IPS-NIHi7 (cell line): ENCODE measurements around the gene FRMD1.
A peak's percentile ranks its signal among the peaks of the same experiment; 100 is the strongest.

Experiments used
- DNase-seq: peaks from one replicate; pipeline ENCODE4 v3.0.0; 2012; ENCODE audit warnings: mixed read lengths; ENCODE audit errors: extremely low spot score

Gene FRMD1

DNA sequence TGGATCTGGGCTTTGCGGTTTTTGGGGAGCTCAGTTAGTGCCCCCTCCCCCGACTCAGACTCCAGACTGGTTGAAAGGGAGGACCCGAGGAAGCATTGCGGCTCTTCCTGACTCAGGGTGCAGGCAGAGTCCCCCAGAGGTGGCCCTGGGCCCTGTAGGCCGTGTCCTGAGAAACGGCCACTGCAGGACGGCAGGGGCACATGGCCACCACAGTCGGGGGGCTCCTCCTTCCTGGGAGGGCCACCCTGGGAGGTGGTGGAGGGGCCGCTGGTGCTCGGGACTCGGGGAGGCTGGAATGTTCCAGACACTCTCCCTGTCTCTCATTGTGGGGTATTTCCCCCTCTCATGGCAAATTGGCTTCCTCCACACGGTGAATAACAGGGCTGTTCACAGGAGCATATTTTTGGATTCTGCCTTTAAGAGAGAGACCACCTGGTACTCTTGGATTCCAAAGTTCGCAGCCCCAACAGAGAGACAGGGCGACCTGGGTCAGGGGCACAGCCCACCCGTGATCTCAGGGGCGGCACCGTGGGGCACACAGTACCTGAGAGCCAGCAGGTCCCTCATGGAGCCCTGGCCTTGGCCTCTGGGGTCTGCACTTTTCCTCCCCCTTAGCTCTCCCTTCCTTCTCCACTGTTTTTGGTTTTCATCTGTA lies 35.7 kb downstream of the FRMD1 start:
- DNase-seq = no peak

DNA sequence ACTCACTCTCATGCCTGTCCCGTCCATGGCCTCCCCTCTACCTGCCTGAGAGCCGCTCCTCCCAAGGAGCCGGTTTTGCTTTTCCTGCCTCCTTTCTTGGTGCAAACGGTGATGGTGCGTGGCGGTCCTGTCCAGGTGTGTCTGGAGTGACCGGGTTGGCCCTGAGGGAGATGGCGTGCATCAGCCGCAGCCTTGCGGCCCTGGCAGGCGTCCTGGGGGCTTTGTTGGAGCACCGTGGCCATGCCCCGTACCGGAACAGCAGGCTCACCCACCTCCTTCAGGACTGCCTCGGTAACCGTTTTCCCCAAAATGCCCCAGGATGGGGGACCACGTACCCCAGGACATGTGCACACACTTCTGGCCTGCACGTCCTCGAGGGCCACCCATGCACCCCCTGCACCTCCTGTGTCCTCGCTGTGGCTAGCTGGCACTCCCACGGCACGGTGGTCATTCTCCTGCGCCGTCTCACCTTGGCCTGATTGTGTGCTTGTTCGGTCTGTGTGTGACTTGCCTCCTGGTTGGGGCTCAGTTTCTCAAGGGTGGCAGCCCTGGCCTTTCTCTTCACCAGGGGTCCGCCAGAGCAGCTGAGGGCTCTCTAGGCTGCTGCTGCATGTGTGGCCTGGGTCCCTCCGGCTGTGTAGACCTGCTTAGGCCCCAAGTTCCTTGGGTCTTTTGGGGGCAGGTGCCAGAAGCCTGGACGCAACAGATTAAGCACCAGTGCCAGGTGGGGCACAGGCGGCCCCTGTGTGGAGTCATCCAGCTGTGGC lies 36.4 kb downstream of the FRMD1 start:
- DNase-seq = no peak

DNA sequence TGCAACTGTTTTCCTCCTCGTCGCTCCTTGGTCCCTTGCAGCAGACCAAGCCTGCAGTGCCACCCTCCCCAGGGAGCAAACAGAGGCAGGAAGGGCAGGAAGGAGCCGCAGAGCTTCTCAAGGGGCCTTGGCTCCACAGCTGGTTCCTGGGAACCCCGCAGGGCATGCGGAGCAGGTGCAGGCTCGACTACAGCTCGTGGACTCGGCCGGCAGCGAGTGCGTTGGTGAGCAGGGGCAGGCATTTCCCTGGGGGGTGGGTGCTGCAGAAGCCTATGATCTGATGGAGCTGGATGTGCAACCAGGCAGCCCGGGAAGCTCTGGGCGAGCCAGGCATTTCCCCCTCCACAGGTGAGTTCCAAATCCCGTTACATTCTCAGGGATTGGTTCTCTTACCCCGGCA lies 37.1 kb downstream of the FRMD1 start:
- no peak for DNase-seq

DNA sequence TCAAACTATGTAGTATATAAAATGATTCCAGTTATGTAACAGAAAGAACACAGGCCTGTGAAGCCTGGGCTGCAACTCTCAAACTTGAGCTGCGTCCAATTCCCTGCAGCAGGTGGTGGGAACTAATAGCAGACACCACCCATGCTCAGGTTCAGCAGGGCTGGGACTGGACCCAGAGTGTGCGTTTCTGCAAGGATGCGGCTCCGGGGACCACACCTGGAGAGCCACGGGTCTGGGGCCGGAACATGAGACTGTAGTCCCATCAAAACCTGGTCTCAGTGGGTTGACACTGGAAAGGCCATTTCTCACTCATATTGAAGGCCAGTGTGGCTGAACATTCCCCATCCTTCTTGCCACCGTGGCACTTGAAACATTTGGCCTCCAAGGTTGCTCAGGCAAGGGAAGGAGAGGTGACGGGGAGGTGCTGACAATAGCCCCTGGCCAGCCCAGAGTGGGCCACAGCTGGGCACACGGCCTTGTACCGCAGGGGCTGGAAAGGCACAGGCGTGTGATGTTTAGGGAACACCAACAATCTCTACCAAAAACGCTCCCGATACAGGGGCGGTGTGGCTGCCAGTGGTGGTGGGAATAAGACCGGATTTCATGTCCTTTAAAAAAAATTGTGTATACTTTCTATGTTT lies 38.0 kb downstream of the FRMD1 start:
- no peak for DNase-seq

DNA sequence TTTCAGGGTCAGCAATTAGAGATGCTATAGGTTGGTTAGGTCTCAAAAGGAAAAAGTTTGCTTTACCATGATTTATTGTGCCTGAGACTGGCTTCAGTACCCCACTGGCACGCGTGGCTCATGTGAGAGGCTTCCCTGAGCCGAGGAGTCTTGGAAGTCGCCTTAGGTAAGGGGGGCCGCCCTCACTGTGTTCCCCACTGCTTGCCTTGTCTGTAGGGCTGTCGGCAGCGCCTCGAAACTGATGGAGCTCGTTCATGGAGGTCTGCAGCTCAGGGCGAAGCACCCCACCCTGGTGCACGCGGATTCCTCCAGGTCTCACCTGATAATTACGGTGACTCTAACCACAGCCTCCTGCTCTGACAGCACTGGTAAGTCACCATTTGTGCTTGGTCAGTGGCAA lies 39.2 kb downstream of the FRMD1 start:
- DNase-seq = no peak

DNA sequence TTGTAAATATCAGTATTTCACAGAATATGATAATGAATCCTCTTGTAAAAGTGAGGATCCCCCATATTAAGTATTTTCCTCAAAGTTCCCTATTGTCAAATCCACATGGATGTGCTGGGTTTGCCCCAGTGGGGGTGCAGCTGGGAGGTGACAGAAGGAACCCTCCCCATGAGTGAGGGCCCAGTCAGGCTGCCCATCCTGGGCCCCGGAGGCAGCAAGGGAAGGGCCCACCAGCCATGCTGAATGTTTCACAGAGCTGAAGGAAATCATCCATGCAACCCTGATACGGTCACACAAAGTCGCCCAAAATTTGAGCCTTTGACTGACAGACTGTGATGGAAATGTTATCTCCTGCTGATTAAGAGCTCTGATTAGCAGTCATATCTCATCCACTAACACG lies 39.7 kb downstream of the FRMD1 start:
- no peak for DNase-seq

DNA sequence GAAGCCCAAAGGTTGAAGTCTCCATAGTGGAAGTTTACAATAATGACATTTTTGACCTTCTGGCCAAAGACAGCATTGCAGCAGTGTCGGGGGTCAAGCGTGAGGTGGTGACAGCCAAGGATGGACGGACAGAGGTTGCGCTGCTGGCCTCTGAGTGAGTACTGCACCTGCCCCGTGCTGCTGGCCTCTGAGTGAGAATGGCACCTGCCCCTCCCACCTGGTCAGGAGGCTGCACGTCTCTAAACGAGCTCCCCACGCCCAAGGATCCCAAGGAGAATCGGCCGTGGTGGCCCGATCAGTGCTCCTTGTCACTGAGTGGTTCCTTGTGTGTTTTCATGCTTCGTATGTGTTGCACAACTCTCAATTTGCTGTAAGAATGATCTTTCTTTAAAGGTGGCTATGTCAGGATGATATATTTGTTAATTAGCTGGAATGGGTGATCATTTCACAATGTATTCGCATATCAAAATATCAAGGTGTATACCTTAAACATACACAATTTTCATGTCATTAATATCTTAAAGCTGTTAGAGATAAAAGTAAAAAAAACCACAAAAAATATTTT lies 40.4 kb downstream of the FRMD1 start:
- no peak for DNase-seq

DNA sequence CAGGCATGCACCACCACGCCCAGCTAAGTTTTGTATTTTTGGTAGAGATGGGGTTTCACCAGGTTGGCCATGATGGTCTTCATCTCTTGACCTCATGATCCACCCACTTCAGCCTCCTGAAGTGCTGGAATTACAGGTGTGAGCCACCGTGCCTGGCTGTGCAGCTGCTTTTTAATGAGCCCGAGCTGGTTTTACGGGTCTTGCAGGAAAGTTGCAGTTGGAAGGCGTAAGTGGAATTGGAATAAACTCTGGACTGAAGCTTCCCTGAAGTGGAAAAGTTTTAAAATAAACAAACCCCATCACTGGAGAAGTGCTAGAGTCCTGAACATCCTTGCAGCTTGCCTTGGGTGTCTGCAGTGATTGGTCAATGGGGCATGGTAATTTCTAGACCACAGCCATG lies 41.2 kb downstream of the FRMD1 start:
- no peak for DNase-seq

DNA sequence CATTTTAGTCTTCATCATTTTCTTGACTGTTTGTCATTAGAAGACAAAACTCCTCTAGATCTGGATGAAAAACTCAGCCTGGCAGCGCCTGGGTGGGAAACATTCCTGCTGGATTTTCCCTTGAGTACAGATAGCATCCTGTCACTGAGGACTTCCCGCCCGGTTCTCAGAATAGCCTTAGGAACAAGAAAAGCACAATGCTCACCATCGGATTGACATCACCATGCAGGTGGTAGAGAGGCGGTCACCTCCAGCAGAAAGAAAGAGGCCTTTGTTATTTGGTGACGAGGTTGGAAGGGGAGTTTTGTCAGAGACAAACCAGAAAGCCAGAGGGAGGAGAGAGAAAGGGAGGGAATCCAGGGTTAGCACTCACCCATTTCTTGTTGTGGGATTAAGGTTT lies 41.8 kb downstream of the FRMD1 start:
- no peak for DNase-seq

DNA sequence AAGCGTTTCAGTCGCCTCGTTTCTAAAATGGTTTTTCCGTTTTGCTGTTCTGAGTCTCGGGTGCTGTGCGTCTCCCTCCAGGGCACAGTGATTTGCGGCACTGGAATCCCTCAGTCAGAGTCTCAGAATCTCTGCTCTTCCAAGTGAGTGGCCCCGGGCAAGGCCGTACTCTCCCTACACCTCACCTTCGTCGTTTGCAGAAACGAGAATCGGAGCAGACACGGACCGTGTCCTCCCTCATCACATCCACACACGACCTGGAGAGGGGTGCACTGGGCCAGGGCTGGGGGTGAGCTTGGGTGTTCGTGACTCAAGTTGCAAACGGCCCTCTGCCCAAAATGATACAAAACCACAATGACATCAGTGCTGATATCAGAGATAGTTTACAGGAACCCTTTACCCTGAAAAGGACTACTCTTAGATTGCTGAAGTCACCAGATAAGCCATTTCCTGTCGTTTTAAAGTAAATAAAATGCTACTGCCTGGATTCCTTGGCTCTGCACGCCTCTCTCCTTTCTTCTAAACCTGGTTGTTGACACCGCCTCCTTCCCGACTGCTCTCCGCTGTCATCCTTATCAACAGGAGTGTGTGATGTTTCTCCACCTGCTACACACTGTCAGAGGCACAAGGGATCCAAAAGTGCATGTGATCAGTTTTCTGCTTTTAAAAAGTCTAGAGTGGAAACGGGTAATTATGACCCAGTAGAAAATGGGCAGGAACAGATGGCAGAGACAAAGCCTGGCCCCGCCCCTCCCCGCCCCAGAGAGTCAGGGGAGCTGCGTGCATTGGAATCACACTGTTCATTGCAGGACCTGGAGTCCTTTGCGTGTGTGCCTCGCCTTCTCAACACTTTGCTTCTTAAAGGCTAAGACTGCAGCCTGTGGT lies 43.1 kb downstream of the FRMD1 start:
- DNase-seq = peak; percentile 32

DNA sequence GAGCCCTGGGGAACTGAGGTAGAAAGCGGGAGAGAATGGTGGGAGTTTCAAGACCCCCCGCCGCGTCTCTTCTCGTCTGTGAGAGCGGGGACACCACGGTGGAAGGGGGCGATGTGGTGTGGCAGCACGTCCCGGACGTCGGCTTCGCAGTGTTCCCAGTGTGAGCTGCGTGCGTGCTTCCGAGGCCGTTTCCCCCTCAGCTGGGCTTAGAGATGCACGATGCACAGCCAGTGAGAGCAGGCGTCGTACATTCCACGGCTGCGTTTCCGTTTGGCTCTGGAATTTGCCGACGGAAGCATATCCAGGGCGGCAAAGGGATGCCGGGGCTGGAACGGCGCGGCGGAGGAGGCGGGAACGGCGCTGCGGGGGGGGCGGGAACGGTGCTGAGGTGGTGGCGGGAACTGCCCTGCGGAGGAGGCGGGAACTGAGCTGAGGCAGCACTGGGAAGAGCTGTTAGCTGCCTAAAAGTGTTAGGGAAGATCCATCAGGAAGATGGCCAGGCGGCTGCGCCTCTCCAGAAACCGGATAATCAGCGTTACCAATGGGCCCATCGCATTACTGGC lies 43.8 kb downstream of the FRMD1 start:
- DNase-seq = peak; percentile 76

DNA sequence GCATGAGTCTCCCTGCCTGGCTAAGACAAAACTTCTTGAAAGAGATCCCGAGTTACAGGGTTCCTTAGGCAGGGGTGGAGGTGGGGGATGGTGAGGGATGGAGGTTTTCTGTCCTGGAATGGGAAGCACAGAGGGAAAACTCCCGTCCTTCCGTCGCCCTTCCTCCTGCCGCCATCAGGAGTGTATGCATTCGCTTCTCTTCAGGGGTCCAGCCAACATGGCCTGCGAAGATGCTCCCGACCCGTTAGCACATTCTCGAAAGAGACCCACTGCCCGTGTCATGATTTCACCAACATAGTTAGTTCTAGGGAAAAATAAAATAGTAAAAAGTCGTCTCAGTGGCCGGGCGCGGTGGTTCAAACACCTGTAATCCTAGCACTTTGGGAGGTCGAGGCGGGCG lies 44.5 kb downstream of the FRMD1 start:
- DNase-seq = no peak

DNA sequence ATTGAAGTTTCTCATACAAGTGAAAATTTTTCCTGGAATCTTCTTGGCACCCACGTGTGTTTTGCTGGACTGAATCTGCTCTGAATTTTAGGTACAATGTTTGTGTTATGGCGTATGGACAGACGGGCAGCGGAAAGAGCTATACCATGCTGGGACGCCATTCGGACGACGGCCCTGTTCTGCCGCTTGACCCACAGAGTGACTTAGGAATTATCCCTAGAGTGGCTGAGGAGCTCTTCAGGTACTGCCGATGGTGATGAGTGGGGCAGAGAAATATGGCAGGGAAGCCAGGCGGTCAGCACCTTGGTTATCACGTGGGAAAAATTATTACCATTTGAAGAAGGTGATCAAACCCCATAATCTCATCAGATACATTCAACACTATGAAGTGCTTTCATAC lies 45.2 kb downstream of the FRMD1 start:
- no peak for DNase-seq

DNA sequence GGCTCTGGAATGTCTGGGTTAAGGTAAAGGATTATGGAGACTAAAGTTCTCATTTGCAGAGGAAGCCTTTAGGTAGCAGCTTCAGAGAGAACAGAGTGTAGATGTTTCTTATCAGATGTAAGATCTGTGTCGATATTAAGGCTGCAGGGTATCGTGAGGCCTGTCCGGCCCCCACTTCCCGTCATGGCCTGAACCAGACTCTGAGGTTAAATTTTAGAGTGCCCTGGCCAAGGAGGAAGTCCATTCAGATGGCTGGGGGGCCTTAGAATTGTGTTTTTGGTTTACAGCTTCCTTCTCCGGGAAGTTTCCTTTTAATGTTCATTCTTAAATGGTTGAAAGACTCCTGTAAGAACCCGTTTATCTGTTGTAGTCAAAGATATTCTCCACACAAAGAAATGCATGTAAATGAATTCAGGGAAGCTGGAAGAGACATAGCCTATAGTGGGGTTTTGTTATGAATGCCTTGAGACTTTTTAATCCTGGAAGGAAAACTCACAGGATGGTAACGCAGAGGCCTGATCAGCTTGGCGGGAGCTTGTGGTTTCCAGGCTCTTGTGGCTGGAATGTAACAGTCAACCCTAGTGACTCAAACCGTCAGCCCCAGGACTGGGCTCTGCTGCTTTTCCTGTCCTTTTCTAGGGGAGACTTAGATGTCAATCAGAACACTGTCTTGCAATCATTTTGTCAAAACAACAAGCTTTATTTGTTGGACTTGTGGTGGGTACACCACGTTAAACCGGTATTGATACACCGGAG lies 46.8 kb downstream of the FRMD1 start:
- peak; percentile 46 for DNase-seq

DNA sequence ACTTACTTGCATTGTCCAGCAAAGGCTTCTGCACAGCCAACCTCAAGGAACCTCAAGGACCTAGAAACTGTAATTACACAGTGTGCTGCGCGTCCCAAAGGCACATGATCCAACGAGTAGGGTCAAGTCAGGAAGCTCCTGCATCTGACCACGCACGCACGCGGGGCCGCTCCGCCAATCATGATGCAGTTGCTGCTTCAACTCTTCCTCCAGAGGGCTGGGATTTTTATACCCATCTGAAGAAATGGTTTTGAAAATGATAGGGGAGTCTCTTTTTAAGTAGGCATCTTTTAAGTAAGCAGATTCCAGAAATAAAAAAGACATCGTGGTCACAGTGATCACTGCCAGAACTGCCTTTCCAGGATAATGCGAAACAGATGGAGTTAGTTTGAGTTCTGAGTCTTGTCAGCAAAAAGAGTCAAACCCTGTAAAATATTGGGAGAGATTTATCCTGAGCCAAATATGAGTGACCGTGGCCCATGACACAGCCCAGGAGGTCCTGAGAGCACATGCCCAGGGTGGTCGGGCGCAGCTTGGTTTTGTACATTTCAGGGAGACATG lies 47.5 kb downstream of the FRMD1 start:
- DNase-seq = no peak

DNA sequence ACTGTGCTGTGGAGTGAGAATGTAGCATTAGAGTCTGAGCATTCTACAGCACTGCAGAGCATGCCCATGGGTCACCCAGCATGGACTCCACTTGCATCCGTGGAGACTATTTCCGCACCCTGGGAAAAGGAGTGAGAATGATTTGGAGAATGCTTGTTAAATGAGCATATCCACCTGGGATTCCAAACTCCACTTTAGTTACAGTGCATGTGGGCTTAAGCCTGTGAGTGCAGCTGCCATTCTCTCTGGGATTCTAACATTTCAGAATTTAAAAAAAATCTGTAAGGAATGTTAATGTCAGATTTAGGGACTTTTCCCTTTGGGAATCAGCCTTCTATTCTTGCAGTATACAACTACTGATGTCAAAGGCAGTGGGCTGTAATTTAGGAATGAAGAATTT lies 48.1 kb downstream of the FRMD1 start:
- no peak for DNase-seq

DNA sequence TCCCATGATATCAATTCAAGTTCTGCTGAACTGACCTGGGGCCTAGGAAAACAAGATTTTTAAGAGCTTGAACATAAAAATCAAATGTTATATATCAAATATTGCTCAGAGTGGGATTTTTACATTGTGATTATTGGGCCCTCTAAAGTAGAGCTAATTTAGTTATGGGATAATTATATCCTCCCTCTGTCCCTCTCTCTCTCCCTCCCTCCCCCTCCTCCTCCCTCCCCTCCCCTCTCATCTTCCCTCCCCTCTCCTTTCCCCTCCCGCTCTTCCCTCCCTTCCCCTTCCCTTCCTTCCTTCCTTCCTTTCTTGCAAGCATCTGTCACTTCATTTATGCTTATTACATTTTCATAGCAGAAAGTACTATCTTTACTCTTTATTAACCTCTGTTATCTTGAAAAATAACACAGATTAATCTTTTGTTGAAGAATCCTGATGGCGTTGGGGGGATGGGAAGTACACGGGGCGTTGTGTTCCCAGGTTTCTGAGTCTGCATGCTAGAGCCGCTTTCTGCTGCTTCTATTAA lies 48.7 kb downstream of the FRMD1 start:
- no peak for DNase-seq

DNA sequence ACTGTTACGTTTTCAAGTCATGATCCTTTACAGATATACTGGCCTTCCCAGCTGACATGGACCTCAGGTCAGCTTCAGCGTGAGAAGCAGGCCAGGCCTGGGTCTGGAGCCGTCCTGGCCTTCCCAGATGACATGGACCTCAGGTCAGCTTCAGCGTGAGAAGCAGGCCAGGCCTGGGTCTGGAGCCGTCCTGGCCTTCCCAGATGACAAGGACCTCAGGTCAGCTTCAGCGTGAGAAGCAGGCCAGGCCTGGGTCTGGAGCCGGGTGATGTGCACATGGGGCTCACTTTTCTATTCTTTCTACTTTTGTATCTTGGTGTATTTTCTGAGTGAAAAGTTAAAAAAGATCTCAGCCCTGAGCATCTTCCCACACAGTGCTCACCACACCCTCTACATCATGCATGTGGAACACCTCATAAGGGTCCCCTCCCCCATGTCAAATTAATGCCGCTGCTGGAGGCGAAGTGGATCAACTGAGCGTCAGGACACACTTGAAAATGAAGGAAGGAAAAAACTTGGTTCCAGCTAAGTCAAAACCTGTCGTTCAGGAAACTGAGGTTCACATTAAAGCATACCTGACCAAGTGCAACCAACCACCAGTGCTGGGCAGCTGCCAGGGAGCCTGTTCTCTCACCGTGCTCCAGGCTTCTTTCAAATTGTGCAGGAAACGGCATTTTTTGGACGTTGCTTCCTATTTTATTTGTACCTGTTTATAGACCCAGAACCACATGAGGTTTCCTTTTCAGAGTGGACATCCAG lies 49.4 kb downstream of the FRMD1 start:
- no peak for DNase-seq

DNA sequence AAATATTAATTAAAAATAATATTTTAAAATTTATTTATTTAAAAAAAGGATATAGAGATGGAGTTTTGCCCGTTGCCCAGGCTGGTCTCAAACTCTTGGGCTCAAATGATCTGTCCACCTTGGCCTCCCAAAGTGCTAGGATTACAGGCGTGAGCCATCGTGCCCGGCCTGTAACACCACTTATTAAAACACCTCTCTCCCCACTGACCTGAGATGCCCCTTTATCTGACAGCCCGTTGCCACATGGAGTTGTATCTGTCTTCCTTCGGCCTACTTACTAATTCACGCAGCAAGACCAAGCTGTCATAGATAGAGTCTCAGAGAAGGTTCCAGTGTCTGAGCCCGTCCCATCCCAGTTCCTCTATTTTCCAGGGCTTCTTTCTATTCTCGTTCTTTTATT lies 50.8 kb downstream of the FRMD1 start:
- DNase-seq = no peak
